K562 (cell line): ENCODE measurements around the gene BCAS3. TPM values are rescaled to one million over a fixed set of nuclear protein-coding genes. Genes with fewer than 3 reads are reported as not detected.
A peak's percentile ranks its signal among the peaks of the same experiment; 100 is the strongest.

Experiments
- ATAC-seq: fragments of 200-7000 bp; cut with Tn5 transposase; 3 replicates; pipeline ENCODE4 v1.9.1; 2020; ENCODE audit warnings: moderate library complexity
- BruUV-seq: library from RNA; stranded (reverse); fragments of 400-500 nt; replicated peaks from 2 replicates; lab custom pipeline; 2021; lab: Mats Ljungman, UMichigan
- CTCF ChIA-PET: fragments of 300-600 bp; formaldehyde crosslinking; extraction: SDS; loops from one replicate; lab custom pipeline; 2021; ENCODE audit warnings: low intra/inter-chr PET ratio; lab: Yijun Ruan, JAX
- POLR2A ChIA-PET: fragments of 300-600, 350-650 bp; sonication (Branson Sonifier 250); formaldehyde crosslinking; extraction: SDS; loops from one replicate; lab custom pipeline; 2021; ENCODE audit warnings: antibody characterized with exemption, inconsistent platforms; lab: Yijun Ruan, JAX
- DNase-seq, 4 experiments: peaks; one replicate each; pipeline versions ENCODE4 v3.0.0 to v3.0.0-alpha.2; 2011 to 2018; ENCODE audit warnings: low spot score in 3 of 4, mixed read lengths in 3 of 4; ENCODE audit errors: extremely low read depth in 1 of 4
- FAIRE-seq: peaks from 2 replicates; lab custom pipeline; 2011; peaks lifted over from hg19 to GRCh38; lab: Jason Lieb, UNC
- H2AFZ ChIP-seq: 2 replicates; pipeline ENCODE4 v1.6.0; 2011; ENCODE audit warnings: low read depth, low read length, control low read depth, inconsistent platforms
- H3K27ac ChIP-seq: fragments of 200-600 bp; 3 replicates; pipeline ENCODE4 v1.8.0; 2011; ENCODE audit warnings: low read depth, mild to moderate bottlenecking, control low read depth, inconsistent platforms, low read length, moderate library complexity, mixed read lengths; ENCODE audit errors: extremely low read depth
- H3K27me3 ChIP-seq, 2 experiments: fragments of 300-600 bp in 1 of 2; 2 replicates in 1 of 2; 3 replicates in 1 of 2; pipeline versions ENCODE4 v1.6.0 to v1.8.0; 2011; ENCODE audit warnings: inconsistent platforms in 2 of 2, low read length in 2 of 2, mild to moderate bottlenecking in 1 of 2, mixed read lengths in 1 of 2, moderate library complexity in 1 of 2; ENCODE audit not compliant: control insufficient read depth in 2 of 2, insufficient read depth in 2 of 2
- H3K36me3 ChIP-seq: fragments of 300-600 bp; 3 replicates; pipeline ENCODE4 v1.8.0; 2011; ENCODE audit warnings: mild to moderate bottlenecking, low read length, inconsistent platforms; ENCODE audit not compliant: control insufficient read depth, insufficient read depth
- H3K4me1 ChIP-seq, 2 experiments: fragments of 200-600 bp in 1 of 2; replicated peaks in 1 of 2; 2 replicates in 1 of 2; 3 replicates in 1 of 2; pipeline versions ENCODE4 v1.5.1 to v1.8.0; 2011; ENCODE audit warnings: inconsistent platforms in 2 of 2, low read length in 2 of 2, mild to moderate bottlenecking in 1 of 2, mixed read lengths in 1 of 2, moderate library complexity in 1 of 2; ENCODE audit not compliant: control insufficient read depth in 2 of 2, insufficient read depth in 2 of 2
- H3K4me2 ChIP-seq: 2 replicates; pipeline ENCODE4 v1.6.1; 2011; ENCODE audit warnings: low read length, control low read depth, inconsistent platforms, mixed read lengths; ENCODE audit not compliant: insufficient read depth
- H3K4me3 ChIP-seq: fragments of 200-600 bp; sonication (generic), shearing (Covaris generic); 2 replicates; pipeline ENCODE4 v1.5.1; 2016; ENCODE audit warnings: control low read depth, inconsistent platforms
- H3K79me2 ChIP-seq: fragments of 200-600 bp; 3 replicates; pipeline ENCODE4 v1.8.0; 2011; ENCODE audit warnings: low read length, inconsistent platforms; ENCODE audit not compliant: control insufficient read depth, insufficient read depth
- H3K9ac ChIP-seq, 2 experiments: 2 replicates each; pipeline versions ENCODE4 v1.6.0 to v1.6.1; 2011; ENCODE audit warnings: low read depth in 2 of 2, low read length in 2 of 2, control low read depth in 1 of 2, inconsistent platforms in 1 of 2, mild to moderate bottlenecking in 1 of 2, mixed read lengths in 1 of 2; ENCODE audit not compliant: insufficient read depth in 1 of 2
- H3K9me1 ChIP-seq: one replicate; pipeline ENCODE4 v1.6.0; 2011; ENCODE audit warnings: inconsistent platforms, mild to moderate bottlenecking, low read length, moderate library complexity; ENCODE audit not compliant: control insufficient read depth, insufficient read depth
- H3K9me3 ChIP-seq: replicated peaks from 2 replicates; pipeline ENCODE4 v1.5.1; 2011; ENCODE audit warnings: low read depth, low read length, inconsistent platforms; ENCODE audit not compliant: control insufficient read depth, insufficient read depth
- H4K20me1 ChIP-seq: replicated peaks from 2 replicates; pipeline ENCODE4 v1.6.1; 2011; ENCODE audit warnings: low read length, inconsistent platforms, mixed read lengths; ENCODE audit not compliant: control insufficient read depth, insufficient read depth
- CBFB ChIP-seq: sonication (generic); formaldehyde crosslinking; IDR thresholded peaks from 2 replicates; pipeline ENCODE4 v1.4.0; 2020; ENCODE audit warnings: mild to moderate bottlenecking, missing genetic modification reagents
- HDAC2 ChIP-seq: fragments of 450-650 bp; IDR thresholded peaks from 2 replicates; pipeline ENCODE4 v1.6.1; 2016; ENCODE audit warnings: mild to moderate bottlenecking
- MTA2 ChIP-seq: fragments of 450-650 bp; IDR thresholded peaks from 2 replicates; pipeline ENCODE4 v1.6.1; 2016; ENCODE audit warnings: low read depth
- TFE3 ChIP-seq: fragments of 450-650 bp; formaldehyde crosslinking; IDR thresholded peaks from 2 replicates; pipeline ENCODE4 v1.4.0; 2020; ENCODE audit warnings: mild to moderate bottlenecking, mixed read lengths
- TSHZ1 ChIP-seq: fragments of 250-450 bp; sonication (Bioruptor Pico); IDR thresholded peaks from 2 replicates; pipeline ENCODE4 v1.4.0; 2020; ENCODE audit warnings: mild to moderate bottlenecking, moderate library complexity
- ZBTB11 ChIP-seq, 3 experiments: fragments of 200-800 bp in 1 of 3; fragments of 250-450 bp in 1 of 3; fragments of 450-650 bp in 1 of 3; sonication (Bioruptor Pico) in 1 of 3; sonication (Bioruptor generic) in 1 of 3; formaldehyde crosslinking in 1 of 3; IDR thresholded peaks; 2 replicates each; pipeline versions ENCODE4 v1.6.1 to v1.8.0; 2016 to 2022; ENCODE audit warnings: mild to moderate bottlenecking in 2 of 3, missing genetic modification characterization in 2 of 3, missing compliant biosample characterization in 1 of 3, moderate library complexity in 1 of 3
- WGBS: fragments of 100-300 bp; shearing (Covaris generic); methylation state at CpG from one replicate; pipeline ENCODE4 v1.1.6; 2016; ENCODE audit warnings: low coverage, mixed read lengths; ENCODE audit not compliant: insufficient coverage; ENCODE audit errors: missing lambda C conversion rate; 5-methylcytosine and 5-hydroxymethylcytosine counted together
- in situ Hi-C: fragments of 300-500 bp; cut with MboI; formaldehyde crosslinking; loops from 4 replicates; pipeline ENCODE4 v1.15.0; 2018; ENCODE audit warnings: inconsistent platforms, mixed read lengths
- intact Hi-C: fragments of 100-400 bp; cut with micrococcal nuclease; formaldehyde crosslinking; loops from 2 replicates; pipeline ENCODE4 v1.14.2; 2022
- polyA plus RNA-seq, 8 experiments: library from polyadenylated mRNA; depleted of rRNA in 4 of 8; stranded (reverse) in 5 of 8; unstranded in 3 of 8; fragments of >200 nt; fragmentation: Nextera tagmentation in 2 of 8; fragmentation: Illumina TruSeq in 1 of 8; extraction: Ambion mirVana in 2 of 8; extraction: Trizol in 1 of 8; gene quantifications; 2 replicates each; pipeline versions ENCODE4 v1.2.1 to v1.2.3, GENCODE V29; 2011 to 2014; ENCODE audit warnings: inconsistent platforms in 1 of 8, missing spikeins in 1 of 8
- total RNA-seq, 7 experiments: library from RNA; depleted of rRNA in 6 of 7; stranded (reverse); fragments of >200 nt in 6 of 7; fragmentation: Illumina TruSeq in 2 of 7; extraction: Trizol in 2 of 7; gene quantifications; 2 replicates each; pipeline versions ENCODE4 v1.2.1 to v1.2.3, GENCODE V29; 2011 to 2021; ENCODE audit warnings: low replicate concordance in 1 of 7

The BCAS3 gene
- total and polyA plus RNA-seq, 9 of the 15 experiments (the other 6 are each of a cell fraction or from before 2014, with no cell fraction given): 1.9 to 5.5 (median 3.5) TPM

- TF ChIP-seq HDAC2: no peak
- no peak for TF ChIP-seq CBFB (CRISPR knock-in tag)
- TF ChIP-seq MTA2: no peak
These were observed 645.6 kb downstream of the BCAS3 start (continued) for GRCh38 chr17:61323003-61323908.

GRCh38 chr17:61323909-61324868, 646.5 kb downstream of the BCAS3 start:
- no peaks in the 10 kb centered on the region for H3K9me1 ChIP-seq
- no peak for FAIRE-seq
- no peak overlapping the region for H3K9ac ChIP-seq
- ATAC-seq: no peak
- H3K9me3 ChIP-seq: no peaks in the 10 kb centered on the region
- ChIA-PET POLR2A (interaction anchor here (0.6 to 1.0 kb wide), 2 partner anchors 12 to 47 kb away, joined by 3 to 4 read pairs; no protein-coding TSS in a partner anchor), CTCF (no interaction called here)
- H4K20me1 ChIP-seq: no peaks in the 10 kb centered on the region; the same call in 1 of the 2 replicates
- TF ChIP-seq ZBTB11 (CRISPR knock-in tag; IDR thresholded peaks at IDR 0.05) (peak in 1 of 3 experiments; percentile 71; a peak in 2 of 6 replicates), TFE3 (CRISPR knock-in tag) (no peak), TSHZ1 (CRISPR knock-in tag) (no peak)
- WGBS: 0% methylated on average over 12 of the region's 12 CpGs
- no peak overlapping the region for H3K4me2 ChIP-seq
- no peak for DNase-seq
- intact Hi-C loops: no loop called here
- no peak overlapping the region for H3K27ac ChIP-seq
- H3K4me3 ChIP-seq: no peak overlapping the region
- peaks cover 21 to 22% of the 10 kb centered on the region in 2 experiments; a peak in 4 of 5 replicates for H3K27me3 ChIP-seq
- in situ Hi-C loops: no loop called here
- no peak overlapping the region for H2AFZ ChIP-seq
- no peaks in the 10 kb centered on the region for H3K36me3 ChIP-seq
- H3K79me2 ChIP-seq: no peaks in the 10 kb centered on the region
- no peaks in the 10 kb centered on the region for H3K4me1 ChIP-seq
- no TSS peak for BruUV-seq
